MCF 10A (cell line): ENCODE measurements around the gene COL6A3. TPM values are rescaled to one million over a fixed set of nuclear protein-coding genes. Genes with fewer than 3 reads are reported as not detected.

Source experiments
- BruUV-seq: library from RNA; stranded (reverse); fragments of 400-500 nt; replicated peaks from 2 replicates; lab custom pipeline; 2021; lab: Mats Ljungman, UMichigan
- CTCF ChIA-PET: fragments of 300-600 bp; sonication (Branson Sonifier 250); formaldehyde crosslinking; extraction: SDS; loops from one replicate; lab custom pipeline; 2021; ENCODE audit warnings: antibody characterized with exemption, inconsistent platforms; lab: Yijun Ruan, JAX
- POLR2A ChIA-PET: fragments of 300-600, 350-650 bp; sonication (Branson Sonifier 250); formaldehyde crosslinking; extraction: SDS; loops from one replicate; lab custom pipeline; 2020; ENCODE audit warnings: antibody characterized with exemption, inconsistent platforms; lab: Yijun Ruan, JAX
- DNase-seq: peaks from one replicate; pipeline ENCODE4 v3.0.0-alpha.2; 2018; ENCODE audit not compliant: unreplicated experiment
- H3K27ac Mint-ChIP-seq: one replicate; pipeline ENCODE4 v1.8.0; 2022; ENCODE audit warnings: mild to moderate bottlenecking, low read depth, mixed read lengths; ENCODE audit not compliant: unreplicated experiment
- H3K27me3 Mint-ChIP-seq: one replicate; pipeline ENCODE4 v1.8.0; 2022; ENCODE audit warnings: mixed read lengths; ENCODE audit not compliant: insufficient read depth, unreplicated experiment
- H3K36me3 Mint-ChIP-seq: one replicate; pipeline ENCODE4 v1.8.0; 2022; ENCODE audit warnings: mild to moderate bottlenecking, moderate library complexity, mixed read lengths; ENCODE audit not compliant: insufficient read depth, unreplicated experiment
- H3K4me1 Mint-ChIP-seq: one replicate; pipeline ENCODE4 v1.8.0; 2022; ENCODE audit warnings: mixed read lengths; ENCODE audit not compliant: insufficient read depth, unreplicated experiment
- H3K4me3 Mint-ChIP-seq: one replicate; pipeline ENCODE4 v1.8.0; 2022; ENCODE audit warnings: mild to moderate bottlenecking, moderate library complexity, mixed read lengths; ENCODE audit not compliant: unreplicated experiment
- H3K9me3 Mint-ChIP-seq: one replicate; pipeline ENCODE4 v1.8.0; 2022; ENCODE audit warnings: mixed read lengths; ENCODE audit not compliant: unreplicated experiment
- CTCF ChIP-seq: fragments of 200-600 bp; IDR thresholded peaks from one replicate; pipeline ENCODE4 v1.8.0; 2022; ENCODE audit warnings: antibody characterized with exemption, mild to moderate bottlenecking; ENCODE audit not compliant: unreplicated experiment
- intact Hi-C: fragments of 100-400 bp; cut with micrococcal nuclease; formaldehyde crosslinking; loops from 2 replicates; pipeline ENCODE4 v1.14.1; 2022
- total RNA-seq: library from RNA; stranded (reverse); gene quantifications from 2 replicates; pipeline ENCODE4 v1.2.3, GENCODE V29; 2022

The COL6A3 gene
- total RNA-seq, 1 experiment from 2014 or later: 0.19 TPM

- CTCF ChIA-PET: interaction anchor here (0.9 to 1.1 kb wide), 2 partner anchors 21 to 187 kb away, joined by 3 read pairs; no protein-coding TSS in a partner anchor
- BruUV-seq: no TSS peak
- H3K27me3 Mint-ChIP-seq: peaks cover 13% of the 10 kb centered on the region
- intact Hi-C loops: no loop called here
- H3K27ac Mint-ChIP-seq: no peak overlapping the region
- TF ChIP-seq CTCF: no peak
- no peak for DNase-seq
- no peaks in the 10 kb centered on the region for H3K9me3 Mint-ChIP-seq
- POLR2A ChIA-PET: no interaction called here
- no peak overlapping the region for H3K4me3 Mint-ChIP-seq
- no peaks in the 10 kb centered on the region for H3K36me3 Mint-ChIP-seq
- peaks cover 6% of the 10 kb centered on the region for H3K4me1 Mint-ChIP-seq
These were observed 33.2 kb downstream of the COL6A3 start for GRCh38 chr2:237380768-237381167.

DNA sequence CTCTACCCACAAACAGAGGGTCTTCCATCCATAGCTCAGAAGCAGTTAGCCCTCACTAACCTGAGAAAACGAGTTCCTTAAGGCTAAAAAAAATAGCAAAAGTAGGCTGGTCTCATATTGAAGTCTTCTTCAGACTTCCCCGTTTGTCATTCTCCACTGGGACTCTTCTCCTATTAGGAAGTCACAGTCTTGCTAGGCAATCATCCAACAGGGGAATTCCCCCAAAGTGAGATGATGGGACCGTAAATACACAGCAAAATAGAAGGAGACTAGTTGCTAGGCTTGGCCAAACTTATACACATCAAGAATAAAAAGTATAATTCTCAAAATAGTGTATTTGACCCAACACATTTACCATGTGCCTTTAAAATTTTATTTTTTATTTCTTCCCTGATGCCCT is 34.3 kb downstream of the COL6A3 start:
- Mint-ChIP-seq H3K27ac (no peak overlapping the region), H3K4me3 (no peak overlapping the region), H3K36me3 (no peaks in the 10 kb centered on the region), H3K27me3 (peaks cover 13% of the 10 kb centered on the region), H3K4me1 (peaks cover 6% of the 10 kb centered on the region), H3K9me3 (no peaks in the 10 kb centered on the region)
- no peak for DNase-seq
- intact Hi-C loops: no loop called here
- CTCF ChIA-PET: interaction anchor here (0.6 kb wide), 1 partner anchor 163 kb away, joined by 3 read pairs; no protein-coding TSS in a partner anchor
- POLR2A ChIA-PET: no interaction called here
- BruUV-seq: no TSS peak
- TF ChIP-seq CTCF: no peak

GRCh38 chr2:237378650-237379049 is 35.3 kb downstream of the COL6A3 start:
- ChIA-PET POLR2A (interaction anchor here (0.6 kb wide), 1 partner anchor 204 kb away, joined by 4 read pairs; no protein-coding TSS in a partner anchor), CTCF (no interaction called here)
- Mint-ChIP-seq H3K4me1 (no peaks in the 10 kb centered on the region), H3K4me3 (no peak overlapping the region), H3K27ac (no peak overlapping the region), H3K36me3 (no peaks in the 10 kb centered on the region), H3K9me3 (no peaks in the 10 kb centered on the region), H3K27me3 (peaks cover 13% of the 10 kb centered on the region)
- no peak for TF ChIP-seq CTCF
- BruUV-seq: no TSS peak
- DNase-seq: no peak
- intact Hi-C loops: no loop called here

DNA sequence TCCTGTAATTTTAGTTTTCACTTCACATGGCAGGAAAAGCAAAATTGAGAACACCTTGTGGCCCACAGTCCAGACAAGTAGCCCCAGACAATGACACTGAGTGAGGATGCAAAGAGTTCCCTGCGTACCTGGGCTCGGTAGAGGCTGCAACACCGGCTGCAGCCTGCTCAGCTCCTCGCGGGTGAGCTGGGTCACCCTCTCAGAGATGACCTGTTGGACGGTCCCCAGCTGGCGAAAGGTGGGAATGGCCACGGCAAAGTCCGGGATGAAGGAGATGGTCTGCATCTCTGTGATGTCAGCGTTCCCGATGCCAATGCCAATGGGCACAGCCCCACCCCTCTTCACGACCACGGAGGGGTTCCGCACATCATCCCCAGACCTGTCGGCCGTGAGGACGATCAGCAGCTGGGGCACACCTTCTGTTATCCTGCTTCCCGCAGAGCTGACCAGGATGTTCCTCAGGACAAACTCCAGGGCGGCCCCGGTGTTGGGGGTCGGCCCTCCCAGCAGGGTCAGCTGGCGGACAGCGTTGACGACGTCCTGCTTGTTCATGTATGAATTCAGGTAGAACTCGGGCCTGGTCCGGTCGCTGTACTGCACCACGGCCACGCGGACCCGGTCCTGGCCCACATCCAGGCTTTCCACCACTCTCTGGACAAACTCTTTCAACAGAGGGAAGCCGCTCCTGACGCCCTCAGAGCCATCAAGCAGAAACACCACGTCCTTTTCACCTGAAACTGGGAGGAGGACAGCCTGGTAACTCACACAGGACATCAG is 39.5 kb downstream of the COL6A3 start:
- Mint-ChIP-seq H3K4me1 (no peaks in the 10 kb centered on the region), H3K27me3 (peaks cover 1% of the 10 kb centered on the region), H3K27ac (no peak overlapping the region), H3K4me3 (no peak overlapping the region), H3K9me3 (no peaks in the 10 kb centered on the region), H3K36me3 (no peaks in the 10 kb centered on the region)
- ChIA-PET POLR2A (no interaction called here), CTCF (no interaction called here)
- intact Hi-C loops: no loop called here
- no peak for TF ChIP-seq CTCF
- BruUV-seq: no TSS peak
- DNase-seq: no peak
